Transverse colon (tissue), 3 donors: Measurements from ENCODE around the gene TREX2.

Experiments used
- EP300 ChIP-seq: sonication (generic); formaldehyde crosslinking; IDR thresholded peaks from one replicate; pipeline ENCODE4 v1.6.1; 2017; ENCODE audit warnings: antibody characterized with exemption, low read depth
- TF ChIP-seq, protein P1 (sequence below), 5 experiments: fragments of 200-600 bp in 3 of 5; fragments of 450-650 bp in 2 of 5; sonication (generic) in 3 of 5; IDR thresholded peaks; 1 replicate in 2 of 5; 2 replicates in 3 of 5; pipeline ENCODE4 v1.5.1; 2016 to 2017; ENCODE audit warnings: antibody characterized with exemption in 5 of 5, inconsistent platforms in 3 of 5, mild to moderate bottlenecking in 2 of 5, moderate library complexity in 1 of 5

- TF ChIP-seq, protein P1, sequence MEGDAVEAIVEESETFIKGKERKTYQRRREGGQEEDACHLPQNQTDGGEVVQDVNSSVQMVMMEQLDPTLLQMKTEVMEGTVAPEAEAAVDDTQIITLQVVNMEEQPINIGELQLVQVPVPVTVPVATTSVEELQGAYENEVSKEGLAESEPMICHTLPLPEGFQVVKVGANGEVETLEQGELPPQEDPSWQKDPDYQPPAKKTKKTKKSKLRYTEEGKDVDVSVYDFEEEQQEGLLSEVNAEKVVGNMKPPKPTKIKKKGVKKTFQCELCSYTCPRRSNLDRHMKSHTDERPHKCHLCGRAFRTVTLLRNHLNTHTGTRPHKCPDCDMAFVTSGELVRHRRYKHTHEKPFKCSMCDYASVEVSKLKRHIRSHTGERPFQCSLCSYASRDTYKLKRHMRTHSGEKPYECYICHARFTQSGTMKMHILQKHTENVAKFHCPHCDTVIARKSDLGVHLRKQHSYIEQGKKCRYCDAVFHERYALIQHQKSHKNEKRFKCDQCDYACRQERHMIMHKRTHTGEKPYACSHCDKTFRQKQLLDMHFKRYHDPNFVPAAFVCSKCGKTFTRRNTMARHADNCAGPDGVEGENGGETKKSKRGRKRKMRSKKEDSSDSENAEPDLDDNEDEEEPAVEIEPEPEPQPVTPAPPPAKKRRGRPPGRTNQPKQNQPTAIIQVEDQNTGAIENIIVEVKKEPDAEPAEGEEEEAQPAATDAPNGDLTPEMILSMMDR (IDR thresholded peaks at IDR 0.05), result no peak
- TF ChIP-seq EP300, result no peak
Measured at GRCh38 chrX:153456704-153457103, 10.8 kb upstream of the TREX2 start.
